GM12891 (cell line): Measurements from ENCODE around the gene AP1G1.

Source experiments
- PAX5 ChIP-seq: IDR thresholded peaks from 2 replicates; pipeline ENCODE4 v1.6.1; 2011; ENCODE audit warnings: low read length, moderate library complexity, mild to moderate bottlenecking; ENCODE audit not compliant: insufficient read depth, severe bottlenecking
- POLR2A ChIP-seq: IDR thresholded peaks from 2 replicates; pipeline ENCODE4 v1.6.1; 2011; ENCODE audit warnings: low read depth, low read length, control low read depth
- POLR2AphosphoS5 ChIP-seq: IDR thresholded peaks from 2 replicates; pipeline ENCODE4 v1.6.1; 2011; ENCODE audit warnings: low read depth, low read length, control low read depth
- SPI1 ChIP-seq: IDR thresholded peaks from 2 replicates; pipeline ENCODE4 v1.6.1; 2011; ENCODE audit warnings: low read depth, low read length, control low read depth
- TAF1 ChIP-seq: IDR thresholded peaks from 2 replicates; pipeline ENCODE4 v1.6.1; 2011; ENCODE audit warnings: low read depth, low read length, control low read depth

DNA sequence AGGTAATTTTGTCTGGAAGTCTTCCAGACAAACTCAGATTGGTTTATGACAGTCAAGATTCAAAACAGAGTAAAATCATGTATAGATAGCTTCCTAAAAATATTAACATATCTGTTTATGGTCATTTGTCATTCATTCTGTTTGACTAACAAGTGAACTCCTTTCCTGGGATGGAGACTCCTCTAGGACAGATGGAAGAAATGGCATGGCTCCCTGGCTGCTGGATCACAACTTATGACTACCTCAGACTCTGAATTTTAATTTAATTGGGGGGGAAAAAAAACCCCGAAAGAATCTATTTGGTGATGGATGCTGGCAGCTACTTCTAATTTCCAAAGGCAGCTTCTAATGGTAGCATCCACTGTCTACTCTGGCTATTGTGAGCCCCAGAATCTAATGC lies 118.7 kb downstream of the AP1G1 start:
- no peak for TF ChIP-seq SPI1
- no peak for TF ChIP-seq TAF1
- no peak for TF ChIP-seq POLR2A
- TF ChIP-seq POLR2AphosphoS5 = no peak
- no peak for TF ChIP-seq PAX5
